CD4-positive, alpha-beta T cell treated with Interferon alpha-2 for 1 hour (primary cell): ENCODE data around the gene ZNF414.

Source experiments
- DNase-seq, 2 donors: peaks; one replicate each; pipeline ENCODE4 v3.0.0-alpha.2; 2020 to 2022

The ZNF414 gene

DNA sequence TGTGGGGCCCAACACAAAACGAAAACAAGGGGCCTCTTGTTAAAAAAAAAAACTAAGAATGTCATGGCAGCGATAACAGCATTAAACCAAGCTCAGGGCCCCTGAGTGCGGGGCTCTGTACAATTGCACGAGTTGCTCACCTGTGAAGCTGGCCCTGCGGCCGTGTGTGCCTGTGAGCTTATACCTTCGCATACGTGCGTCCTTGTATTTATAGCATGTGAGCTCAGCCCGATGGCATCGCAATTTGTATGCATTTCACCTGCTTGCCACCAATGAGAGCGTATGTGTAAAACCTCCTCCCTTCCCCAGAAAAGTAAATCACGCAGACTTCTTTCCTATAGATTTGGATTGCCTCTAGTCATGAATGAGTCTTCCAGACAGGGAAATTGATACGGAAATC is 52.1 kb downstream of the ZNF414 start:
- no peak for DNase-seq

DNA sequence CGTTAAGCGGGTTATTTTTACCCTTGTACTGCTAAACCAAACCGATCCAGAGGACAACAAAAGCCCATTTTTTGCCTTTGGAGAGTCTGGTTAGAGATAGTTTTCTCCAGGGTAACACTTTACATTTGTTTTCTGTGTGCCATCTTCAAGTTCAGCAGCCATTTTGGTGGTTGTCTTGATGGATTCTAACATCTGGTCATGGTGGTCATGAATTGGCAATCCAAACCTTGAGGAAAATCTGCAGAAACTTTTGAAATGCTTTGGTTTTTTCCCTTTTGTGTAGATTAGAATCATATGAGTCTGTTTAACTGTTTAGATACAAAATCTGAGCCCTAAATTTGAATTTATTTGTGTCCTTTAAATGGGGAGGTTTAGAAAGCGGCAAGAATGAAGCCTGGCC is 52.6 kb downstream of the ZNF414 start:
- no peak for DNase-seq

DNA sequence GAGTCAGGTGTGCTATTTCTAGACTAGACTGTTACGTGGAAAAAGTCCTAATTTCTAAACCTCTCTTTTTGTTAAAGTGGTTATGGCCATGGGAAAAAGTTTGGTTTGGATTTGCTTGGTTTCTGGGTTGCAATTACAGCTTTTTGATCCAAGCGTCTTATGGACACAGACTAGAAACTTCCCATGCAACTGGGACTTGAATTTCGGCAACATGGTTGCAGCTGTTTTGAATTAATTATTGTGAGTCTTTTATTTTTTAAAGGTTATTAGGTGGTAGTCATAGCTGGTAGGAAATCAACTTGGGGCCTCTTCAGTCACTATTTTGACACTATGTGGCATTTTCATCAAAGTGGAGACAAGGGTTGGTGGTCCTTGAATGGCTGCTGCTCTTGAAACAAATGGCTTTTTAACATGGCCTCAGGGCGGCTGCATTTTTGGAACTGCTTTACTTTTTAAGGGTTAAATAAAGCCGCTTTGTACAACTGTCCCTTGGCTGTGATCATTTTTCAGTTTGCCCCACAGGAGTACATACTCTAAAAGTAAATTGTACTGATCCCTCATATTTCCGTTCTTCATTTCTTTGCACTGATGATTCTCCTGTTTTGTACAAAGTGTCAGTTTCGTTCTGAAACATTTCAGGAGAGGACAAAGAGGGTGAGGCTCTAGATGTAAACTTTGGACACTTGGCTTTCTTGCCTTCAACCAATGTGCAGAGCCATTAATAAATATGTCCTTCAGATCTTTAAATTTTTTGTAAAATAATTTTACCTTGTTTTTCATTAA is 53.3 kb downstream of the ZNF414 start:
- DNase-seq = no peak
